Body of pancreas (tissue), 4 donors: ENCODE data around the gene ZNF345.

ENCODE experiments used
- POLR2A ChIP-seq, 3 donors: fragments of 450-650 bp; IDR thresholded peaks; one replicate each; pipeline ENCODE4 v1.6.1; 2016; ENCODE audit warnings: antibody characterized with exemption in 3 of 3, mild to moderate bottlenecking in 2 of 3
- TF ChIP-seq, protein P1 (sequence below), 7 experiments: fragments of 450-650 bp in 4 of 7; fragments of 200-600 bp in 3 of 7; sonication (generic) in 3 of 7; IDR thresholded peaks; one replicate each; pipeline ENCODE4 v1.5.1; 2016 to 2019; ENCODE audit warnings: antibody characterized with exemption in 7 of 7

DNA sequence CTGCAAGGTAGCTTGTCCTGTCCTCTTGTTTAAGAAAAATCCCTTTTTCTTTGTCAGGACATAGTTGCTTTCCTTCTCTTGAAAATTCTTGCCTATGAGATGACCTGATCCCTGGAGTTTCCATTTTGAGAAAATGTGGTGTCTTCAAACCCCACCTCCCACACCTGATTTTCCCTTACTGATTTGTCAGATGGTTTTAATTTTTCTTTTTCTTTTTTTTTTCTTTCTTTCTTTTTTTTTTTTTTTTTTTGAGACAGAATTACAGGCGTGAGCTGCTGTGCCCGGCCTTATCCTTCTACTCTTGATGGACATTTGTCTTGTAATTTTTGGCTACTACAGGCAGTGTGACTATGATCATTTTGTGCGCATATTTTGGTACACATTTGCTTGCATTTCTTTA, 1.2 kb downstream of the ZNF345 start:
- TF ChIP-seq POLR2A (IDR thresholded peaks at IDR 0.05) = no peak
- TF ChIP-seq, protein P1, sequence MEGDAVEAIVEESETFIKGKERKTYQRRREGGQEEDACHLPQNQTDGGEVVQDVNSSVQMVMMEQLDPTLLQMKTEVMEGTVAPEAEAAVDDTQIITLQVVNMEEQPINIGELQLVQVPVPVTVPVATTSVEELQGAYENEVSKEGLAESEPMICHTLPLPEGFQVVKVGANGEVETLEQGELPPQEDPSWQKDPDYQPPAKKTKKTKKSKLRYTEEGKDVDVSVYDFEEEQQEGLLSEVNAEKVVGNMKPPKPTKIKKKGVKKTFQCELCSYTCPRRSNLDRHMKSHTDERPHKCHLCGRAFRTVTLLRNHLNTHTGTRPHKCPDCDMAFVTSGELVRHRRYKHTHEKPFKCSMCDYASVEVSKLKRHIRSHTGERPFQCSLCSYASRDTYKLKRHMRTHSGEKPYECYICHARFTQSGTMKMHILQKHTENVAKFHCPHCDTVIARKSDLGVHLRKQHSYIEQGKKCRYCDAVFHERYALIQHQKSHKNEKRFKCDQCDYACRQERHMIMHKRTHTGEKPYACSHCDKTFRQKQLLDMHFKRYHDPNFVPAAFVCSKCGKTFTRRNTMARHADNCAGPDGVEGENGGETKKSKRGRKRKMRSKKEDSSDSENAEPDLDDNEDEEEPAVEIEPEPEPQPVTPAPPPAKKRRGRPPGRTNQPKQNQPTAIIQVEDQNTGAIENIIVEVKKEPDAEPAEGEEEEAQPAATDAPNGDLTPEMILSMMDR (IDR thresholded peaks at IDR 0.05) = no peak
